Pulmonary artery endothelial cell (primary cell): ENCODE measurements around the gene RDH8. TPM values are rescaled to one million over a fixed set of nuclear protein-coding genes. Genes with fewer than 3 reads are reported as not detected.
"Not testable (repeated sequence)": the region's sequence is repeated elsewhere in the genome, so short reads cannot be mapped to it uniquely, and the experiment has no call there.

Experiments
- DNase-seq: peaks from one replicate; pipeline ENCODE4 v3.0.0-alpha.2; 2011; ENCODE audit warnings: low read depth, low spot score
- total RNA-seq: library from RNA; depleted of rRNA; stranded (reverse); fragments of >200 nt; gene quantifications from 2 replicates; pipeline ENCODE4 v1.2.3, GENCODE V29; 2014

RDH8 gene
- total RNA-seq, 1 donor from 2014 or later: not detected

- no peak for DNase-seq
Measured at GRCh38 chr19:10005632-10006334, 7.5 kb upstream of the RDH8 start.

DNA sequence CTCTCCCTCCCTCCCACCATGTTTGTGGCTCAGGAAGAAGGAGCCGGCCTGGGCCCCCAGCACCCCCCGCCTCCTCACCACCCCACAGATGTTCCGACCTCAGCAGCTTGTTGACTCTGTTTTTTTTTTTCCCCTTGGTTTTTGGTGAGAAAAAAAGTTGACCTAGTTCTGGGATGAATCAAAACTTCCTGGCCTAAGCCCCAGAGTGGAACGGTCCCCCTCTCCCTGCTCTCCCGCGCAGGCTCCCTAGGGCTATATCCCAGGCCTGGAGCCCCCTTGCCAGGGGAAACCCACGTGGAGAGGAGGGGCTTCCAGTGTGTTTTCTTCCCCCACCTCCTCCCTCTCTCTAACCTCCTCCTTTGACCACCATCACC lies 7.0 kb upstream of the RDH8 start:
- DNase-seq: no peak

GRCh38 chr19:10006752-10007323 lies 6.4 kb upstream of the RDH8 start:
- DNase-seq: no peak

DNA sequence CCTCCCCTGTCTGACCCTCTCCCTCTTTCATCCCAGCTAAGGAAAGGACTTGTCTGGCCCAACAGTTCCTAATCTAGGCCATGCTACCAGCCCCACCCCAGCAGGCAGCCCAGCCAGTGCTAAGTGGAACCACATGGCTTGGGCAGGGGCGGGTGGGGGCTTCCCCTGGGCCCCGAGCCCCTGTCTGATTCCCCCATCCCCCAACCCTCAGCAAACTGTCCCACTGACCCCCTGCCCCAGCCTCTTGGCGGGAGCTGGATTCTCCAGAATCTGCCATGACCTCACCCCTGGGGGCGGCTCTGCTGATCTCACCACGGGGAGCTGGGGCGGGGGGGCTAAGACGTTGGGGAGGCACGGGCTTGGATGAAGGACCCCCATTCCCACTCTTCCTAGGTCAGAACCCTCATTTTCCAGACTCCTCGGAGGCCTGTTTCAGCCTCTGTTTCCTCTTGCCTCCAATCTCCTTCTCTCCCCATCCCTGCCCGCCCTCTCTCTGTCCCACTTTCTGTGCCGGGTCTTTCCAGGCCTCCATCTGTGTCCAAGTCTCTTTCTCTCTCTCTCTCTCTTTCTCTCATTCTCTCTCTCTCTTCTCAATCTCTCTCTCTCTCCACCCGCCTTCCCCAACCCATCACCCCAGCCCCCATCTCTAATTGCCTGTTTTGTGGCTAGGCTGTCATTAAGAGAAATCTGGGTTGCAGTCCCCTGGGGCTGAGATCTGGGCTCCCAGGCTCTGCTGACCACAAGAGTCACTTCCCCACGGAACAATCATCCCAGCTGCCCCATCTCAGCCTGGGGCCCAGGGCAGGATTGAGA lies 5.7 kb upstream of the RDH8 start:
- DNase-seq: no peak

DNA sequence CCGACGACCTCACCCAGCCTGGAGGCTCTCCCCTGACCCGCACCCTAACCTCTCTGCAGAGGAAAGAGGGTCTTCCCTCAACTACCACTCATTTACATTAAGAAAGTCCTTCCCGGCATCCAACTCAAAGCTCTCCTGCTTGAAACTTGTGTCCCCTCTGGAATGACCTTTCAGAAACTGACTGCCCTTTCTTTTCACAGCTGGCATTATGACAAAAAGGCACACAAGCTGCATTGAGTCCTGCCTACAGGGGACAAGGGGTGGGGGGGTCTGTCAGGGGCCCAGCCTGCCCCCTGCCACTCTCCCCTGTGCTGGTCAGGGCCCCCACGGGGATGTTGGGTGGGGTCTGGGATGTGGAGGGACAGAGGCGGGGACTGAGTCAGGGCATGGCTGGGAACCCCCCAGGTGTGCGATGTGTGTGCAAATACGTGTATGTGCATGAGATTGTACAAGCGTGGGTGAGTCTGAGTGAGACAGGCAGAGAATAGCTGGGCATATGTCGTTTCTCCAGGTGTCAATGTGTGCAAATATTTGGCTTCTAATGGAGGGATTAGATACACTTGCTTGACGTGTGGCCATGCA lies 5.0 kb upstream of the RDH8 start:
- no peak for DNase-seq

DNA sequence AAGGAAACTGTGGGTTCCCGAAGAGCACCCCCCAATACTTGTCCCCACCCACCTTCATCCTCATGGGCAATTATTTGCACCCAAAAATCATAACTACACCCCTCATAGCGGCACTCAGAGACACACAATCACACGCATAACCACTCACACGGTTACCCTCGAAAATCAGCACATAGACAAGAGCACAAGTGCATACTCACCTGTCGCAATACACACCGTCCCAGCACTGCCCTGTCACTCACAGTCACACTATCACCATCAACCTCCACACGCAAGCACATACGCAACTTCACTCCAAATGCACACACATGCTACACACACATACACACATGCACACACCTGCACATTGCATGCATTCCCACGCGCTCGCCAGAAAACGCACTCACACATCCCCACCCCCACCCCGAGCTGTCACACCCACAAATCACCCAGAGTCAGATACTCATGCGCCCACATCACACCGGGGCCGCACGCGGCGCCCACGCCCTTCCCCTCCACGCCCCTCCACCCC lies 3.5 kb upstream of the RDH8 start:
- no peak for DNase-seq

- no peak for DNase-seq
Measured at GRCh38 chr19:10010247-10010691, 3.0 kb upstream of the RDH8 start, which contains the start of gene COL5A3. TSS of gene COL5A3 (minus strand) at chr19:10010504. CDS start at chr19:10010385, 119 bp downstream.

DNA sequence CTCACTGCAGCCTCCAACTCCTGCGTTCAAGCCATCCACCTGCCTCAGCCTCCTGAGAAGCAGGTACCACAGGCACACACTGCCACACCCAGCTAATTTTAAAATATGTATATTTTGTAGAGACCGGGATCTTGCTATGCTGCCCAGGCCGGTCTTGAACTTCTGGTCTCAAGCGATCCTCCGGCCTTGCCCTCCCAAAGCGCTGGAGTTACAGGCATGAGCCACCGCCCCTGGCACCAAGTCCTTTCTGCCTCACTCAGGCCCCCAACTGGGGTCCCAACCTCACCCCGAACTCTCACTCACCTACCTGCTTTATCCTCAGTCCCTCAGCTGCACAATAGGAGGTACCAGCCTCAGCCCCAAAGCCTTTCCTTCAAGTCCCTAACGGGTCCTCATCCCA lies 2.3 kb upstream of the RDH8 start:
- DNase-seq: no peak

DNA sequence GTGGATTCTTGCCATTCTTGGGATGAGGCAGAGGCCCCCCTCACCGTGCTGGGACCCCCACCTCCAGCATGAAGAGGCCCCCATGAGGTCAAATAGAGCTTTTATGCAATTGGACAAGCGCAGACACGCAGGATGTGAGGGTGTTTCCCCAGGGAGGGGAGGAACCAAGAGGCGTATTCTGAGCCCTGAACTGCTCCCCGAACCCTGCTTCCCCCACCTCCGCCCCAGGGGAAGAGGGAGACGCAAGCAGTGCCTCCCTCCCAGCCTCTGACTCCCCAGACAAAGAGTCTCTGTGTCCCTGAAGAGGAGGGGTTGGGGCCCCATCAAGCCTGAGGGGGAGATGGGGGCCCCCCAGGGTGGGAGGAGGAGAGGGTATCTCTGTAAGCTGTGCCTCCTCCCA lies 1.3 kb upstream of the RDH8 start:
- DNase-seq: no peak

GRCh38 chr19:10013834-10014618 lies 743 bp downstream of the RDH8 start:
- no peak for DNase-seq

GRCh38 chr19:10018263-10018662 lies 5.0 kb downstream of the RDH8 start:
- no peak for DNase-seq

GRCh38 chr19:10018786-10019185 lies 5.5 kb downstream of the RDH8 start:
- DNase-seq: no peak

DNA sequence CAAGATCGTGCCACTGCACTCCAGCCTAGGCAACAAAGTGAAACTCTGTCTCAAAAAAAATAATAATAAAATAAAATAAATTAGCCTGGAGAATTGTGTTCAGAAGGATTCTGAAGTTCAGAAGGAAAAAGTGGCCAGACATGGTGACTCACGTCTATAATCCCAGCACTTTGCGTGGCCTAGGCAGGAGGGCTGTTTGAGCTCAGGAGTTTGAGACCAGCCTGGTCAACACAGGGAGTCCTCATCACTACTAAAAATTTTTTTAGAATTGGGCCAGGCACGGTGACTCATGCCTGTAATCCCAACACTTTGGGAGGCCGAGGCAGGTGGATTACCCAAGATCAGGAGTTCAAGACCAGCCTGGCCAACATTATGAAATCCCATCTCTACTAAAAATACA lies 6.0 kb downstream of the RDH8 start:
- DNase-seq: no peak

DNA sequence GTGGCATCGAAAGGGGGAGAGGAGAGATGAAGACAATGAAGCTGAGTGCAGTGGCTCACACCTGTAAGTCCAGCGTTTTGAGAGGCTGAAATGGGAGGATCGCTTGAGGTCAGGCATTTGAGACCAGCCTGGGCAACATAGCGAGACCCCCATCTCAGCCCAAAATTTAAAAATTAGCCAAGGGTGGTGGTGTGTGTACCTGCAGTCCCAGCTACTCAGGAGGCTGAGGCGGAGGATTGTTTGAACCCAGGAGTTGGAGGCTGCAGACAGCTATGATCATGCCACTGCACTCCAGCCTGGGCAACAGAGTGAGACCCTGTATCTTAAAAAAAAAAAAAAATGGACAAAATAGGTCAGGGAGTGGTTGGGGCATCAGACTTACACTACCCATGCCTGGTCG lies 7.6 kb downstream of the RDH8 start:
- no peak for DNase-seq

DNA sequence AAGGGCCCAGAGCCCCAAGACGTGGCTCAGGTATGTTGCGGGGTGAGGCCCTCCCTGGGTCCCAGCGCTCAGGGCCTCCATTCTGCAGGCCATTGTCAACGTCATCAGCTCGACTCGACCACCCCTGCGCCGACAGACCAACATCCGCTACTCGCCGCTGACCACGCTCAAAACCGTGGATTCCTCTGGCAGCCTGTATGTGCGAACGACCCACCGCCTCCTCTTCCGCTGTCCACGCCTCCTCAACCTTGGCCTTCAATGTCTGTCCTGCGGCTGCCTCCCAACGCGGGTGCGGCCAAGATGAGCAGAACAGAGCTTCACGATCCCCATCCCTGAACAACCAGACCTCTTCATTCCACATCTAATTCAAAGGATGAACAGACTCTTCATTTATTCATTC lies 8.2 kb downstream of the RDH8 start:
- DNase-seq: no peak

- DNase-seq: no peak
Measured at GRCh38 chr19:10021863-10022262, 8.6 kb downstream of the RDH8 start.

DNA sequence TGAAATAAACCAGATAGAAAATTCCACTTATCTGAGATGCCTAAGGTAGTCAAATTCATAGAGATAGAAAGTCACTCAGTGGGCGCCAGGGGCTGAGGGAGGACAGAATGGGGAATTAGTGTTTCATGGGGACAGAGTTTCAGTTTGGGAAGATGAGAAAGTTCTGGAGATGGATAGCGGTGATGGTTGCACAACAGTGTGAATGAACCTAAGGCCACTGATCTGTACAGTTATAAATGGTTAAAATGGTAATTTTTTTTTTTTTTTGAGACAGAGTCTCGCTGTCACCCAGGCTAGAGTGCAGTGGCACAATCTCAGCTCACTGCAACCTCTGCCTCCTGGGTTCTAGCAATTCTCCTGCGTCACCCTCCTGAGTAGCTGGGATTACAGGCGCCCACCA lies 9.8 kb downstream of the RDH8 start:
- not testable (repeated sequence) for DNase-seq

DNA sequence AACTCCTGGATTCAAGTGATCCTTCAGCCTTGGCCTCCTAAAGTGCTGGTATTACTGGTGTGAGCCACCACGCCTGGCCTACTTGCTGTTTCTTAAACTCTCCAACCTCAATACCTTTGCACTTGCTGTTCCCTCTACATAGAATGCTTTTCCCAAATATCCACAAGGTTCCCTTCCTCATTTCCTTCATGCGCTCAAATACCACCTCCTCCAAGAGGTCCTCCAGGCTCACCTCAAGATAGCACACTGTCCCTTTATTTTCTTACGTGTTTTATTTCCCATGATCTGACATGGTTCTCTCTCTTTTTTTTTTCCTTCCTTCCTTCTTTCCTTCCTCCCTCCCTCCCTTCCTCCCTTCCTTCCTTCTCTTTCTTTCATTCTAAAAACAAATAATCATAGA lies 13.5 kb downstream of the RDH8 start:
- no peak for DNase-seq

DNA sequence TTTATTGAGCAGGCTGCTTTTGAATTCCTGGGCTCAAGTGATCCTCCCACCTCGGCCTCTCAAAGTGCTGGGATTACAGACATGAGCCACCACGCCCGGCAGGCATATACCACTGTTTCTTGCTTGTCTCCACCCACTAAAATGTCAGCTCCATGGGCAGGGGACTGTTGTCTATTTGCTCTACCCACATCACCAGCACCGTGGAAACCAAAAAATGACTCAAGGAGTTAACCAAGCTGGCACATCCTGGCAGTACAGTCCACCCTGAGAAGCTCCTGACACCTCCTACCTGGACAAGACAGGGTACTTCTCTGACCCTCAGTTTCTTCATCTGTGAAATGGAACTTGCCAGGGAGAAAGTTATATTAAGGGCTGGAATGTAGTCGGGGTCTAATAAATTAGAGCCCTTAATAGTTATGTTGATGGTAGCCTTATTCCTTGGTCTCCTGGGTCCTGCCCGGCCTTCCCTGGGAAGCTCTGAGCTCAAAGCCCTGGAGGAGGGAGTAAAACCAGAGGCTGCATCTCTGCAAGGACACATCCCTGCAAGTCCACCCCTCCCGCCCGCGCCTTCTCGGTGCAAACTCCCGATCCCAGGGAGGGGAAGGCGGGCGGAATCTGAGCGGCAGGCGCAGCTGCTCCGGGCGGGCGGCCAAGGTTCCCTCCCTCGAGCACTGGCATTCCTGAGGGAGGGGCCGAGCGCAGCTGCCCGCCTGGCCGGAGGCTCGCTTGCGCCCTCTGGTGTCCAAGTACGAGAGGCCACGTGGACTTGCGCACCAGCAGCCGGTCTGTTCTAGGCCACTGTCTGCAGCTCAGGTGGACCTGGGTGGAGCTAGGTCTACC lies 14.1 kb downstream of the RDH8 start:
- DNase-seq: peak; percentile 67

DNA sequence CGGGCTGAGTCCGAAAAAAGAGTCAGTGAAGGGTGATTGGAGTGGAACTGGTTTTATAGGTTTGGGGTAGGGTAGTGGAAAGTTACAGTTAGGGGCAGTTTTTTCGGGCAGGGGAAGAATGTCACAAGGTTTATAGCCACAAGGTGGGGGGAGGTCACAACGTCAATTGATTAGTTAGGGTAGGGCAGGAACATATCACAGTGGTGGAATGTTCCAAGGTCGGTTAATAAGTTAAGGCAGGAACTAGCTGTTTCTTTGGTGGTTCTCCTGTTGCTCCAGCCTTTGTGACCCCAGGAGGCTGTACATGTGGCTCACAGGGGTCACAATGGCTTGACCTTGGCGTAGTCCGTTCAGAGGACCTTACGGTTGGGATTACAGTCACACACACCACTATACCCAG lies 20.3 kb downstream of the RDH8 start:
- DNase-seq: no peak
